Uterus (tissue), 2 donors: Measurements from ENCODE around the gene KLC1.

Experiments used
- CTCF ChIP-seq, 4 experiments: fragments of 200-600 bp in 2 of 4; fragments of 450-650 bp in 2 of 4; sonication (generic) in 2 of 4; IDR thresholded peaks; one replicate each; pipeline ENCODE4 v1.5.1; 2016 to 2019; ENCODE audit warnings: antibody characterized with exemption in 4 of 4, mild to moderate bottlenecking in 2 of 4, moderate library complexity in 1 of 4
- POLR2A ChIP-seq, 2 donors: fragments of 450-650 bp; IDR thresholded peaks; one replicate each; pipeline ENCODE4 v1.6.1; 2016; ENCODE audit warnings: antibody characterized with exemption in 2 of 2, mild to moderate bottlenecking in 1 of 2, moderate library complexity in 1 of 2

GRCh38 chr14:103680491-103681231 is 51.6 kb downstream of the KLC1 start:
- TF ChIP-seq CTCF (IDR thresholded peaks at IDR 0.05) (no peak), POLR2A (IDR thresholded peaks at IDR 0.05) (no peak)
